ENCODE results near the gene DDR2. TPM values are rescaled to one million over a fixed set of nuclear protein-coding genes. Genes with fewer than 3 reads are reported as not detected.

Gene DDR2
- polyA plus RNA-seq, 3 donors, result 0.07 TPM; not detected in 2

DNA sequence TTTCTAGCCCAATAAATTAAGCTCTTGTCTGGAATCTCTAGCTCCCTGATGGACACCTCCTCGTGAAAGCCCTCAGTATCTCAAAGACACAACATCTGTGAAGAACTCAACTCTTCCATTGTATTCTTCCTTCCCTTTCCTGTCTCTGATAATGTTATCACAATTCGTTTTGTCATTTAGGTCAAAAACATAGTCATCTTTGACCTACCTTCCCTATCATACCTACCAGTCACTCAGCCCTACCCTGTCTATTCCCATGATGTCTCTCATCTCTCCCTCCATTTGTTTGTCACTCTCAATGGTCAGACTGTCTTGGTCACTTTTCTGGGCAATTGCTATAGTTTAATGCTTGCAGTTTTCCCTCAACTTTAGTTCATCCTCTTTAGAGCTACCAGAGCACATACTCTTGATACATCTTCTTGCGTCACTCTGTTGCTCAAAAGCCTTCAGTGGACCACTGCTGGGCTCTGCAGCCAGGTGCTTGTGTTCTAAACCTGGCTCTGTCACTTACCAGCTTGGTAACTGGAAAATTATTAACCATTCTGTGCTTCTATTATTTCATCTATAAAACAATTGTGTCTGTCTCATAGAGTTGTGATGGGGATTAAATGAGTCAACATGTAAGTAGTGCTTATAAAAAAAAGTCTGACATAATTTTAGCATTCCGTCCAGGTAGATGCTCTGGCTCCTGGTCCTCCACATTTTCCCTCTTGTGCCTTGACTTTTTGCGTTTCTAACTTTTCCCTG, 39.6 kb downstream of the DDR2 start:
- Histone ChIP-seq H3K27me3 (ENCODE audit: control insufficient read depth in 2 of 2, insufficient read depth in 2 of 2, low read length in 2 of 2) (no peaks in the 10 kb centered on the region), H2AFZ (ENCODE audit: insufficient read depth, low read depth, low read length, poor library complexity, severe bottlenecking) (no peak overlapping the region), H3K4me2 (replicated peaks; ENCODE audit: extremely low read depth, low read length, poor library complexity, severe bottlenecking) (no peak overlapping the region), H3K9ac (ENCODE audit: insufficient read depth, low read length, poor library complexity, severe bottlenecking) (no peak overlapping the region), H3K36me3 (replicated peaks in 1 of 2; ENCODE audit: control insufficient read depth in 1 of 2, insufficient read depth in 2 of 2, low read length in 2 of 2) (no peaks in the 10 kb centered on the region), H3K9me3 (replicated peaks in 1 of 2; ENCODE audit: control insufficient read depth in 1 of 2, insufficient read depth in 1 of 2, low read length in 2 of 2) (no peaks in the 10 kb centered on the region), H3K4me3 (replicated peaks in 1 of 3; ENCODE audit: low read depth in 2 of 3, low read length in 3 of 3) (no peak overlapping the region), H4K20me1 (ENCODE audit: insufficient read depth, low read length) (no peaks in the 10 kb centered on the region), H3K79me2 (ENCODE audit: insufficient read depth, low read length) (no peaks in the 10 kb centered on the region), H3K27ac (ENCODE audit: low read depth in 1 of 2, low read length in 2 of 2) (no peak overlapping the region), H3K4me1 (ENCODE audit: control insufficient read depth in 1 of 2, insufficient read depth in 2 of 2, low read length in 2 of 2) (no peaks in the 10 kb centered on the region)
- intact Hi-C loops (cut with micrococcal nuclease), result no loop called here
- no peak overlapping the region for H3K4me3 Mint-ChIP-seq
- peaks cover 0 to 5% (median 3%) of the 10 kb centered on the region in 3 donors for H3K27me3 Mint-ChIP-seq (ENCODE audit: low read depth in 3 of 3)
- DNase-seq, result no peak
- no peaks in the 10 kb centered on the region for H3K4me1 Mint-ChIP-seq
- WGBS (ENCODE audit: insufficient coverage), result 91% methylated on average over 3 of the region's 5 CpGs
- no peak overlapping the region for H3K27ac Mint-ChIP-seq
- TF ChIP-seq, protein P1, sequence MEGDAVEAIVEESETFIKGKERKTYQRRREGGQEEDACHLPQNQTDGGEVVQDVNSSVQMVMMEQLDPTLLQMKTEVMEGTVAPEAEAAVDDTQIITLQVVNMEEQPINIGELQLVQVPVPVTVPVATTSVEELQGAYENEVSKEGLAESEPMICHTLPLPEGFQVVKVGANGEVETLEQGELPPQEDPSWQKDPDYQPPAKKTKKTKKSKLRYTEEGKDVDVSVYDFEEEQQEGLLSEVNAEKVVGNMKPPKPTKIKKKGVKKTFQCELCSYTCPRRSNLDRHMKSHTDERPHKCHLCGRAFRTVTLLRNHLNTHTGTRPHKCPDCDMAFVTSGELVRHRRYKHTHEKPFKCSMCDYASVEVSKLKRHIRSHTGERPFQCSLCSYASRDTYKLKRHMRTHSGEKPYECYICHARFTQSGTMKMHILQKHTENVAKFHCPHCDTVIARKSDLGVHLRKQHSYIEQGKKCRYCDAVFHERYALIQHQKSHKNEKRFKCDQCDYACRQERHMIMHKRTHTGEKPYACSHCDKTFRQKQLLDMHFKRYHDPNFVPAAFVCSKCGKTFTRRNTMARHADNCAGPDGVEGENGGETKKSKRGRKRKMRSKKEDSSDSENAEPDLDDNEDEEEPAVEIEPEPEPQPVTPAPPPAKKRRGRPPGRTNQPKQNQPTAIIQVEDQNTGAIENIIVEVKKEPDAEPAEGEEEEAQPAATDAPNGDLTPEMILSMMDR (IDR thresholded peaks at IDR 0.05), result no peak
- peaks cover 0 to 4% (median 0%) of the 10 kb centered on the region in 7 donors for H3K9me3 Mint-ChIP-seq
- H3K36me3 Mint-ChIP-seq, result no peaks in the 10 kb centered on the region

DNA sequence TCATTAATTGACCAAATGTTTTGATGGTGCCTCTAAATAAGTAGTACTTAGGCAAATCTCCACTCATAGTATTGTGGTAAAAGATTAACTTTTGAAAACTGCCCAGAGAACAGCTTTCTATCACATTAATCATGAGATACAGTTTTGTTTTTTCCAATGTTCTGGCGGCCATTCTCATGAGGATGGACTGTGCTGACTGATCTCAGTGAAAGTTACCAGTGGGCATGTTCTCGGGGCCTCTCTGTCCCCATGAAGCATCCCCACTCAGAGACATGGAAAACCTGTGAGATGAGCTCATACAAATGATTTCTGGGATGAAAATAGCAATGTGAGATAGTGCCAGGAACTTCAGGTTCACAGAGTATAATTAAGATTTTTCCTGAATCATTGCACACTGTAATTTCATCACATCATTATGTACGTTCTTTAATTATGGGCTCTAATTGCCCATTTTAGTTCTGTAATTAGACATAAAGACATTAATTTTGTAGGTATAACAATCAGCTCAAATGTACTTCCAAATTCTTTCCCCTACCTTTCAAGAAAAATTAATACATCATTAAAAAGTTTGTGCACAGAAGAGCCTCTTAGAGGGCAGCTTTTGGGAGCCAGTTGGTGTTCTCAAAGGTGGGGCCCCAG, 40.5 kb downstream of the DDR2 start:
- DNase-seq, result no peak
- TF ChIP-seq, protein P1 (IDR thresholded peaks at IDR 0.05), result no peak
- peaks cover 0 to 5% (median 0%) of the 10 kb centered on the region in 3 donors for H3K27me3 Mint-ChIP-seq (ENCODE audit: low read depth in 3 of 3)
- H3K9ac ChIP-seq (ENCODE audit: insufficient read depth, low read length, poor library complexity, severe bottlenecking), result no peak overlapping the region
- no peak overlapping the region for H3K4me3 ChIP-seq (replicated peaks in 1 of 3; ENCODE audit: low read depth in 2 of 3, low read length in 3 of 3)
- intact Hi-C loops (cut with micrococcal nuclease), result no loop called here
- H3K4me1 ChIP-seq (ENCODE audit: control insufficient read depth in 1 of 2, insufficient read depth in 2 of 2, low read length in 2 of 2), result no peaks in the 10 kb centered on the region
- H3K9me3 Mint-ChIP-seq, result peaks cover 0 to 4% (median 0%) of the 10 kb centered on the region in 7 donors
- H3K36me3 ChIP-seq (replicated peaks in 1 of 2; ENCODE audit: control insufficient read depth in 1 of 2, insufficient read depth in 2 of 2, low read length in 2 of 2), result no peaks in the 10 kb centered on the region
- no peaks in the 10 kb centered on the region for H3K27me3 ChIP-seq (ENCODE audit: control insufficient read depth in 2 of 2, insufficient read depth in 2 of 2, low read length in 2 of 2)
- no peak overlapping the region for H3K27ac Mint-ChIP-seq
- H3K4me1 Mint-ChIP-seq, result no peaks in the 10 kb centered on the region
- H2AFZ ChIP-seq (ENCODE audit: insufficient read depth, low read depth, low read length, poor library complexity, severe bottlenecking), result no peak overlapping the region
- H3K4me2 ChIP-seq (replicated peaks; ENCODE audit: extremely low read depth, low read length, poor library complexity, severe bottlenecking), result no peak overlapping the region
- WGBS (ENCODE audit: insufficient coverage), result 83% methylated on average over 1 of the region's 3 CpGs
- H3K9me3 ChIP-seq (replicated peaks in 1 of 2; ENCODE audit: control insufficient read depth in 1 of 2, insufficient read depth in 1 of 2, low read length in 2 of 2), result no peaks in the 10 kb centered on the region
- H4K20me1 ChIP-seq (ENCODE audit: insufficient read depth, low read length), result no peaks in the 10 kb centered on the region
- H3K79me2 ChIP-seq (ENCODE audit: insufficient read depth, low read length), result no peaks in the 10 kb centered on the region
- no peak overlapping the region for H3K27ac ChIP-seq (ENCODE audit: low read depth in 1 of 2, low read length in 2 of 2)
- H3K36me3 Mint-ChIP-seq, result no peaks in the 10 kb centered on the region
- H3K4me3 Mint-ChIP-seq, result no peak overlapping the region

Data from CD14-positive monocyte (primary cell).